IMR-90 (cell line): ENCODE data around the gene CDC14A. TPM values are rescaled to one million over a fixed set of nuclear protein-coding genes. Genes with fewer than 3 reads are reported as not detected.

ENCODE experiments used
- ATAC-seq: fragments of 200-7000 bp; cut with Tn5 transposase; 2 replicates; pipeline ENCODE4 v1.9.1; 2020; ENCODE audit warnings: low read depth, mild to moderate bottlenecking, moderate library complexity
- BruUV-seq: library from RNA; stranded (reverse); fragments of 400-500 nt; replicated peaks from 2 replicates; lab custom pipeline; 2021; lab: Mats Ljungman, UMichigan
- CTCF ChIA-PET: fragments of 300-600 bp; formaldehyde crosslinking; extraction: SDS; loops from one replicate; lab custom pipeline; 2021; ENCODE audit warnings: antibody characterized with exemption; lab: Yijun Ruan, JAX
- POLR2A ChIA-PET: fragments of 300-600 bp; sonication (Branson Sonifier 250); formaldehyde crosslinking; loops from one replicate; lab custom pipeline; 2022; ENCODE audit warnings: antibody characterized with exemption; ENCODE audit not compliant: unreplicated experiment; lab: Charles Lee
- DNase-seq: peaks from one replicate; pipeline ENCODE4 v3.0.0; 2013
- H2AFZ ChIP-seq: replicated peaks from 2 replicates; pipeline ENCODE3; 2013; ENCODE audit warnings: low read length, mild to moderate bottlenecking; ENCODE audit not compliant: poor library complexity
- H2AK5ac ChIP-seq: 2 replicates; pipeline ENCODE4 v1.6.1; 2013; ENCODE audit warnings: low read depth, low read length, inconsistent platforms
- H2AK9ac ChIP-seq: replicated peaks from 2 replicates; pipeline ENCODE3; 2013; ENCODE audit warnings: mild to moderate bottlenecking, low read depth, low read length, moderate library complexity; ENCODE audit not compliant: poor library complexity
- H2BK120ac ChIP-seq: 2 replicates; pipeline ENCODE4 v1.6.1; 2013; ENCODE audit warnings: low read depth, low read length, inconsistent platforms
- H2BK15ac ChIP-seq: 3 replicates; pipeline ENCODE4 v1.6.1; 2013; ENCODE audit warnings: low read depth, low read length, inconsistent platforms
- H2BK20ac ChIP-seq: 2 replicates; pipeline ENCODE4 v1.6.1; 2013; ENCODE audit warnings: low read depth, mild to moderate bottlenecking, inconsistent platforms, low read length, moderate library complexity
- H2BK5ac ChIP-seq: 2 replicates; pipeline ENCODE4 v1.6.1; 2013; ENCODE audit warnings: mild to moderate bottlenecking, low read depth, low read length, inconsistent platforms; ENCODE audit not compliant: poor library complexity, severe bottlenecking
- H3K14ac ChIP-seq: replicated peaks from 2 replicates; pipeline ENCODE4 v1.6.1; 2013; ENCODE audit warnings: low read depth, low read length, inconsistent platforms
- H3K18ac ChIP-seq: 2 replicates; pipeline ENCODE4 v1.6.1; 2013; ENCODE audit warnings: low read depth, low read length, control low read depth
- H3K23ac ChIP-seq: 2 replicates; pipeline ENCODE4 v1.6.1; 2013; ENCODE audit warnings: low read depth, low read length, inconsistent platforms
- H3K27ac ChIP-seq: 2 replicates; pipeline ENCODE4 v1.5.1; 2013; ENCODE audit warnings: mild to moderate bottlenecking, control low read depth, low read length; ENCODE audit not compliant: insufficient read depth
- H3K27me3 ChIP-seq: 2 replicates; pipeline ENCODE4 v1.6.1; 2013; ENCODE audit warnings: low read length; ENCODE audit not compliant: control insufficient read depth, insufficient read depth
- H3K36me3 ChIP-seq: 2 replicates; pipeline ENCODE4 v1.6.1; 2013; ENCODE audit warnings: low read length, mixed read lengths; ENCODE audit not compliant: control insufficient read depth, insufficient read depth
- H3K4ac ChIP-seq: 2 replicates; pipeline ENCODE4 v1.6.1; 2013; ENCODE audit warnings: low read depth, low read length, inconsistent platforms
- H3K4me1 ChIP-seq: 2 replicates; pipeline ENCODE4 v1.6.1; 2013; ENCODE audit warnings: low read length, mixed read lengths; ENCODE audit not compliant: control insufficient read depth, insufficient read depth
- H3K4me2 ChIP-seq: 2 replicates; pipeline ENCODE4 v1.6.1; 2013; ENCODE audit warnings: low read depth, mild to moderate bottlenecking, control low read depth, low read length, moderate library complexity
- H3K4me3 ChIP-seq: 2 replicates; pipeline ENCODE4 v1.5.1; 2013; ENCODE audit warnings: low read depth, mild to moderate bottlenecking, control low read depth, low read length, moderate library complexity; ENCODE audit not compliant: insufficient read depth
- H3K56ac ChIP-seq: 2 replicates; pipeline ENCODE4 v1.6.1; 2013; ENCODE audit warnings: low read length, inconsistent platforms; ENCODE audit not compliant: insufficient read depth; ENCODE audit errors: extremely low read depth
- H3K79me1 ChIP-seq, 2 experiments: 2 replicates each; pipeline ENCODE4 v1.6.1; 2013; ENCODE audit warnings: low read length in 2 of 2, inconsistent platforms in 1 of 2, low read depth in 1 of 2
- H3K9ac ChIP-seq: 2 replicates; pipeline ENCODE4 v1.6.1; 2013; ENCODE audit warnings: low read depth, low read length, control low read depth
- H3K9me1 ChIP-seq: 2 replicates; pipeline ENCODE4 v1.6.1; 2013; ENCODE audit warnings: low read length, inconsistent platforms; ENCODE audit not compliant: insufficient read depth
- H3K9me3 ChIP-seq: 2 replicates; pipeline ENCODE4 v1.6.1; 2013; ENCODE audit warnings: low read length; ENCODE audit not compliant: control insufficient read depth, insufficient read depth
- H4K20me1 ChIP-seq: 2 replicates; pipeline ENCODE4 v1.6.1; 2013; ENCODE audit warnings: low read length, inconsistent platforms; ENCODE audit not compliant: insufficient read depth
- H4K5ac ChIP-seq: 2 replicates; pipeline ENCODE4 v1.6.1; 2013; ENCODE audit warnings: mild to moderate bottlenecking, low read depth, low read length, control low read depth
- H4K8ac ChIP-seq, 2 experiments: 2 replicates each; pipeline ENCODE4 v1.6.1; 2013; ENCODE audit warnings: low read depth in 2 of 2, low read length in 2 of 2, control low read depth in 1 of 2, inconsistent platforms in 1 of 2
- H4K91ac ChIP-seq: 2 replicates; pipeline ENCODE4 v1.6.1; 2013; ENCODE audit warnings: low read depth, low read length, inconsistent platforms; ENCODE audit not compliant: insufficient read depth
- BHLHE40 ChIP-seq: fragments of 150-350 bp; IDR thresholded peaks from 2 replicates; pipeline ENCODE4 v1.6.1; 2016; ENCODE audit warnings: mild to moderate bottlenecking, low read depth, low read length
- CEBPB ChIP-seq: IDR thresholded peaks from 2 replicates; pipeline ENCODE4 v1.6.1; 2012; ENCODE audit warnings: low read depth, low read length, improper control_type of control experiment
- CHD1 ChIP-seq: IDR thresholded peaks from 2 replicates; pipeline ENCODE4 v1.6.1; 2012; ENCODE audit warnings: low read depth, low read length, improper control_type of control experiment
- CTCF ChIP-seq: conservative IDR thresholded peaks from 2 replicates; pipeline ENCODE4 v1.5.1; 2012; ENCODE audit warnings: mild to moderate bottlenecking, low read depth, low read length, improper control_type of control experiment
- ELK1 ChIP-seq: fragments of 150-350 bp; IDR thresholded peaks from 2 replicates; pipeline ENCODE4 v1.6.1; 2016; ENCODE audit warnings: low read depth, mild to moderate bottlenecking, low read length, moderate library complexity, borderline replicate concordance
- FOS ChIP-seq: fragments of 150-350 bp; IDR thresholded peaks from 2 replicates; pipeline ENCODE4 v1.6.1; 2016; ENCODE audit warnings: low read depth, low read length
- MXI1 ChIP-seq: IDR thresholded peaks from 2 replicates; pipeline ENCODE4 v1.6.1; 2012; ENCODE audit warnings: low read depth, mild to moderate bottlenecking, low read length, moderate library complexity, borderline replicate concordance
- NFE2L2 ChIP-seq: fragments of 150-350 bp; IDR thresholded peaks from 2 replicates; pipeline ENCODE4 v1.6.1; 2016; ENCODE audit warnings: low read depth, mild to moderate bottlenecking, low read length
- POLR2A ChIP-seq: IDR thresholded peaks from 2 replicates; pipeline ENCODE4 v1.6.1; 2012; ENCODE audit warnings: mild to moderate bottlenecking, low read depth, low read length
- RAD21 ChIP-seq: IDR thresholded peaks from 2 replicates; pipeline ENCODE4 v1.6.1; 2012; ENCODE audit warnings: low read length, improper control_type of control experiment
- RCOR1 ChIP-seq: IDR thresholded peaks from 2 replicates; pipeline ENCODE4 v1.6.1; 2012; ENCODE audit warnings: mild to moderate bottlenecking, low read length, improper control_type of control experiment; ENCODE audit not compliant: insufficient replicate concordance
- RFX5 ChIP-seq: IDR thresholded peaks from 2 replicates; pipeline ENCODE4 v1.8.0; 2012; ENCODE audit warnings: low read depth, mild to moderate bottlenecking, low read length, moderate library complexity
- SMC3 ChIP-seq: fragments of 150-350 bp; IDR thresholded peaks from 2 replicates; pipeline ENCODE4 v1.6.1; 2016; ENCODE audit warnings: low read depth, mild to moderate bottlenecking, antibody characterized with exemption, low read length, moderate library complexity
- WGBS, 2 experiments: methylation state at CpG; one replicate each; pipeline versions ENCODE4 v1.1.5 to v1.1.7; 2013; ENCODE audit warnings: missing lambda C conversion rate in 2 of 2; ENCODE audit not compliant: insufficient read length in 1 of 2; ENCODE audit errors: extremely low coverage in 2 of 2; 5-methylcytosine and 5-hydroxymethylcytosine counted together
- dilution Hi-C: fragments of 300-500 bp; cut with HindIII; formaldehyde crosslinking; loops from one replicate; pipeline ENCODE4 v1.14.3; 2018; ENCODE audit warnings: low sequenced_read_pairs; ENCODE audit not compliant: unreplicated experiment
- in situ Hi-C: fragments of 300-500 bp; cut with MboI; formaldehyde crosslinking; loops from 3 replicates; pipeline ENCODE4 v1.14.3; 2019; ENCODE audit warnings: low sequenced_read_pairs, inconsistent platforms, mixed read lengths
- intact Hi-C: fragments of 100-400 bp; cut with micrococcal nuclease; formaldehyde crosslinking; loops from 2 replicates; pipeline ENCODE4 v1.10.0; 2022
- polyA plus RNA-seq, 3 experiments: library from polyadenylated mRNA; depleted of rRNA; stranded (reverse); fragments of >200 nt; gene quantifications; 2 replicates each; pipeline ENCODE4 v1.2.3, GENCODE V29; 2012; ENCODE audit warnings: low replicate concordance in 1 of 3
- total RNA-seq: library from RNA; depleted of rRNA; stranded (reverse); fragments of >200 nt; gene quantifications from 2 replicates; pipeline ENCODE4 v1.2.3, GENCODE V29; 2012
- TF ChIP-seq, protein P1 (sequence below): fragments of 150-350 bp; IDR thresholded peaks from 2 replicates; pipeline ENCODE4 v1.6.1; 2017; ENCODE audit warnings: mild to moderate bottlenecking, antibody characterized with exemption, low read length, low read depth

The CDC14A gene
- total and polyA plus RNA-seq, 2 of the 4 experiments (the other 2 are of a cell fraction): 1.7 to 3.0 TPM

DNA sequence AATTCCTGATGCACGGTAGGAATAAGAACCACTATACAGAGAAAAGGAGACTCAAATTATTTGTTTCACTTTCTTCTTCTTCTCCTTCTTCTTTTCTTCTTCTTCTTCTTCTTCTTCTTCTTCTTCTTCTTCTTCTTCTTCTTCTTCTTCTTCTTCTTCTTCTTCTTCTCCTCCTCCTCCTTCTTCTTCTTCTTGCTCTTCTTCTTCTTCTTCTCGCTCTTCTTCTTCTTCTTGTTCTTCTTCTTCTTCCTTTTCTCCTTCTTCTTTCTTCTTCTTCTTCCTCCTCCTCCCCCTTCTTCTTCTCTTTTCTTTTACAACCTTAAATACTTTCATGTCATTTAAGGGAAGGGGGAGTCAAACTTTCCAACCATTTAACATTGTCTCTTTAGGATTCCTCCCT lies 174.6 kb downstream of the CDC14A start:
- no peaks in the 10 kb centered on the region for H3K27me3 ChIP-seq
- no peak overlapping the region for H2AK5ac ChIP-seq
- intact Hi-C loops: no loop called here
- POLR2A ChIA-PET: no interaction called here
- no peak overlapping the region for H2BK15ac ChIP-seq
- H3K56ac ChIP-seq: no peak overlapping the region
- H3K79me1 ChIP-seq: no peaks in the 10 kb centered on the region
- no peak overlapping the region for H2BK5ac ChIP-seq
- H3K23ac ChIP-seq: no peak overlapping the region
- H4K91ac ChIP-seq: no peak overlapping the region
- DNase-seq (no peak), ATAC-seq (no peak)
- no peaks in the 10 kb centered on the region for H3K9me3 ChIP-seq
- TF ChIP-seq NFE2L2: no peak
- TF ChIP-seq BHLHE40: no peak
- no peak for TF ChIP-seq RAD21
- no peak for TF ChIP-seq CHD1
- no peak for TF ChIP-seq RCOR1
- no peak for TF ChIP-seq CTCF
- no peak for TF ChIP-seq RFX5
- no peak for TF ChIP-seq CEBPB
- TF ChIP-seq ELK1: no peak
- TF ChIP-seq, protein P1, sequence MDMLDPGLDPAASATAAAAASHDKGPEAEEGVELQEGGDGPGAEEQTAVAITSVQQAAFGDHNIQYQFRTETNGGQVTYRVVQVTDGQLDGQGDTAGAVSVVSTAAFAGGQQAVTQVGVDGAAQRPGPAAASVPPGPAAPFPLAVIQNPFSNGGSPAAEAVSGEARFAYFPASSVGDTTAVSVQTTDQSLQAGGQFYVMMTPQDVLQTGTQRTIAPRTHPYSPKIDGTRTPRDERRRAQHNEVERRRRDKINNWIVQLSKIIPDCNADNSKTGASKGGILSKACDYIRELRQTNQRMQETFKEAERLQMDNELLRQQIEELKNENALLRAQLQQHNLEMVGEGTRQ: no peak
- no peak for TF ChIP-seq POLR2A
- TF ChIP-seq MXI1: no peak
- no peak for TF ChIP-seq SMC3
- TF ChIP-seq FOS: no peak
- no peaks in the 10 kb centered on the region for H4K20me1 ChIP-seq
- H3K9me1 ChIP-seq: peaks cover 5% of the 10 kb centered on the region; the same call in 1 of the 2 replicates
- CTCF ChIA-PET: no interaction called here
- H3K9ac ChIP-seq: no peak overlapping the region
- no peaks in the 10 kb centered on the region for H3K36me3 ChIP-seq
- H4K5ac ChIP-seq: no peak overlapping the region
- in situ Hi-C loops: no loop called here
- no peak overlapping the region for H3K18ac ChIP-seq
- BruUV-seq: no TSS peak
- H3K4me3 ChIP-seq: no peak overlapping the region
- dilution Hi-C loops: no loop called here
- WGBS, 2 experiments: no CpG with 5 or more reads among the region's 2 CpGs
- no peak overlapping the region for H3K4ac ChIP-seq
- no peak overlapping the region for H2AK9ac ChIP-seq
- no peak overlapping the region for H3K4me2 ChIP-seq
- H4K8ac ChIP-seq: no peak overlapping the region
- H2BK20ac ChIP-seq: no peak overlapping the region
- peaks cover 14% of the 10 kb centered on the region for H3K4me1 ChIP-seq
- no peak overlapping the region for H2BK120ac ChIP-seq
- no peak overlapping the region for H3K27ac ChIP-seq
- H3K14ac ChIP-seq: no peak overlapping the region
- H2AFZ ChIP-seq: no peak overlapping the region
